Activated CD8-positive, alpha-beta T cell treated with anti-CD3 and anti-CD28 coated beads for 36 hours (primary cell): ENCODE data around the gene SRGAP1. TPM values are rescaled to one million over a fixed set of nuclear protein-coding genes. Genes with fewer than 3 reads are reported as not detected.

ENCODE experiments used
- ATAC-seq: fragments of 200-7000 bp; cut with Tn5 transposase; one replicate; pipeline ENCODE4 v1.10.0; 2021; ENCODE audit warnings: mild to moderate bottlenecking, moderate library complexity
- CTCF ChIA-PET: fragments of 350-600 bp; sonication (Branson Sonifier 250); formaldehyde crosslinking; loops from one replicate; lab custom pipeline; 2021; ENCODE audit warnings: antibody characterized with exemption; lab: Charles Lee
- POLR2A ChIA-PET: fragments of 350-600 bp; sonication (Branson Sonifier 250); formaldehyde crosslinking; loops from one replicate; lab custom pipeline; 2021; ENCODE audit warnings: antibody characterized with exemption; lab: Charles Lee
- DNase-seq: peaks from one replicate; pipeline ENCODE4 v3.0.0-alpha.2; 2020
- H3K27ac Mint-ChIP-seq: one replicate; pipeline ENCODE4 v1.8.0; 2021; ENCODE audit warnings: mild to moderate bottlenecking, mixed read lengths
- H3K27me3 Mint-ChIP-seq: one replicate; pipeline ENCODE4 v1.8.0; 2021; ENCODE audit warnings: mixed read lengths
- H3K36me3 Mint-ChIP-seq: one replicate; pipeline ENCODE4 v1.8.0; 2021; ENCODE audit warnings: low read depth, mixed read lengths
- H3K4me1 Mint-ChIP-seq: one replicate; pipeline ENCODE4 v1.8.0; 2021; ENCODE audit warnings: low read depth, mixed read lengths
- H3K4me3 Mint-ChIP-seq: one replicate; pipeline ENCODE4 v1.8.0; 2021; ENCODE audit warnings: mild to moderate bottlenecking, moderate library complexity, mixed read lengths
- H3K9me3 Mint-ChIP-seq: one replicate; pipeline ENCODE4 v1.8.0; 2021; ENCODE audit warnings: mixed read lengths
- intact Hi-C: fragments of 100-400 bp; cut with micrococcal nuclease; formaldehyde crosslinking; loops from one replicate; pipeline ENCODE4 v1.10.0; 2022
- total RNA-seq, 2 experiments: library from RNA; stranded (reverse); gene quantifications; one replicate each; pipeline ENCODE4 v1.2.3, GENCODE V29; 2021
- TF ChIP-seq, protein P1 (sequence below): fragments of 200-600 bp; IDR thresholded peaks from one replicate; pipeline ENCODE4 v1.8.0; 2022; ENCODE audit warnings: antibody characterized with exemption, mild to moderate bottlenecking

The SRGAP1 gene
- total RNA-seq, 2 experiments from 2014 or later: 0.02 to 0.07 TPM

DNA sequence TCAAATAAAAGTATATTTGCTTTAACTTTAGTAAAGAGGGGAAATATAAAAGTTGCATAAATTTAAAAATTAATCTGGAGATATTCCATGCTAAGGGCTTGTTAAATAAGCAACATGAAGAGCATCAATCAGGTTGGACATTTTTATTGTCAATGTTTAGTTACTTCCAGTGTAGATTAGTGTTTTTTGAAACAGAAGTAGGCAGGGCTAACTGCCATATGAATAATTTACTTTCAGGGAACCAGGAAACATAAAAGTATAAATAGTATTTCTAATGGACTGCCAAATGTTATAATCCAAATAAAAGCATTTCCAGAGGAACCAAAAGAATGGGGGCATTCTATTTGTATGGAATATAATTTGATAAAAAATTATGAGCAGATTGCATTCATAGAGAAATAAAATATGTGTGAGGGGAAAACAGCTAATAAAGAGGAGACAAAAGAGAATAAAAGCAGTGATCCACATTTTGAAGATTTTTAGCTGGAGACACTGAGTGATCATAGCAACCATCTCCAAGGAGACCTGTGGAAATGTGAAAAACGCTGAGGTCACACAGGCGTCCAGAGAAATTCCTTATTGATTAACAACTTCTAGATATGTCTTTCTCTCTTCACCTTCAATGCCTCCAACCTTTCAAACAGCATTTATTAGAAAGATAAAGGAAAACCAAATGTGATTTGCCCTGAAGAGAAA, 70.8 kb downstream of the SRGAP1 start:
- no peak overlapping the region for H3K4me3 Mint-ChIP-seq
- POLR2A ChIA-PET: no interaction called here
- H3K4me1 Mint-ChIP-seq: no peaks in the 10 kb centered on the region
- no peaks in the 10 kb centered on the region for H3K36me3 Mint-ChIP-seq
- CTCF ChIA-PET: no interaction called here
- TF ChIP-seq, protein P1, sequence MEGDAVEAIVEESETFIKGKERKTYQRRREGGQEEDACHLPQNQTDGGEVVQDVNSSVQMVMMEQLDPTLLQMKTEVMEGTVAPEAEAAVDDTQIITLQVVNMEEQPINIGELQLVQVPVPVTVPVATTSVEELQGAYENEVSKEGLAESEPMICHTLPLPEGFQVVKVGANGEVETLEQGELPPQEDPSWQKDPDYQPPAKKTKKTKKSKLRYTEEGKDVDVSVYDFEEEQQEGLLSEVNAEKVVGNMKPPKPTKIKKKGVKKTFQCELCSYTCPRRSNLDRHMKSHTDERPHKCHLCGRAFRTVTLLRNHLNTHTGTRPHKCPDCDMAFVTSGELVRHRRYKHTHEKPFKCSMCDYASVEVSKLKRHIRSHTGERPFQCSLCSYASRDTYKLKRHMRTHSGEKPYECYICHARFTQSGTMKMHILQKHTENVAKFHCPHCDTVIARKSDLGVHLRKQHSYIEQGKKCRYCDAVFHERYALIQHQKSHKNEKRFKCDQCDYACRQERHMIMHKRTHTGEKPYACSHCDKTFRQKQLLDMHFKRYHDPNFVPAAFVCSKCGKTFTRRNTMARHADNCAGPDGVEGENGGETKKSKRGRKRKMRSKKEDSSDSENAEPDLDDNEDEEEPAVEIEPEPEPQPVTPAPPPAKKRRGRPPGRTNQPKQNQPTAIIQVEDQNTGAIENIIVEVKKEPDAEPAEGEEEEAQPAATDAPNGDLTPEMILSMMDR: no peak
- peaks cover 1% of the 10 kb centered on the region for H3K27me3 Mint-ChIP-seq
- no peaks in the 10 kb centered on the region for H3K9me3 Mint-ChIP-seq
- DNase-seq (no peak), ATAC-seq (no peak)
- intact Hi-C loops: no loop called here
- no peak overlapping the region for H3K27ac Mint-ChIP-seq

DNA sequence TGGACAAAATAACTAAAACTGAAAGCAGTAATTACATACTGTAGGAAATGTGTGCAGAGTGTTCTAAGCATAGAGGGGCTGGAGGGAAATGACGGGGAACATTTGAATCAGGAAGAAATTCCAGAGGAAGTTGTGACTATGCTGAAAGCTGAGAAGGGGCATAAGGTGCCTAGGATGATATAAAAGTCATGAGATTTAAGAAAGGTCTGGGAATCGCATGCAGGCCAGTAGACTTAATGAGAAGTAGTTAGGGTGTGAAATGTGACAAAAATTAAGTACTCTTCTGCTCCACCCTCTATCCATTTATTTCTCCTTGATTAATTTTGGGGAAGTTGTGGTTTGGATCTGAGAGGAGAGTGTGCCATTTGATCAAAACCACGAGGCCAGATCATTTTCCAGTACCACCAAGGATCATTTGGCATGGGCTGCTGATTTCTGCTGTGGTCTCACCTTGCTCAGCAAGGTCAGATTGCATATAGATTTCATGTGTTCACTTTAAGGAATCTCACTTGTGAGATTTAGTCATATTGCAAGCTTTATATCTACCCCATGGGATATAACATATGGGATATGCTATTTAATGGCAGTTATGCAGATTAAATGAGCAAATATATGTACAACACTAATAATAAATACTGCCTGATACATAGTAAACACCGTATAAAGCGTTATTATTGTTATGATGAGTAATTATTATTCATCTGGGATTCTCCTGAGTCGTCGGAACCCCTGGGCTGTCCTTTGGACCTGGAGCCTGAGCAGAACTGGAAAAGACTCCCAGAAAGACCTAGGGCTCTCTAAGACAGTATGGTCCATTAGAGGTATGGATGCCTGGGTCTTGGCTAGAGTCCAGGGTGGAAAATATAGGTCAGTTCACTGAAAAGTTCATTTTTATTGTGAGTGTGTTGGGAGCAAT, 72.3 kb downstream of the SRGAP1 start:
- DNase-seq (no peak), ATAC-seq (no peak)
- Mint-ChIP-seq H3K4me3 (no peak overlapping the region), H3K4me1 (no peaks in the 10 kb centered on the region), H3K27me3 (peaks cover 7% of the 10 kb centered on the region), H3K27ac (no peak overlapping the region), H3K9me3 (no peaks in the 10 kb centered on the region), H3K36me3 (no peaks in the 10 kb centered on the region)
- CTCF ChIA-PET: no interaction called here
- POLR2A ChIA-PET: no interaction called here
- intact Hi-C loops: no loop called here
- TF ChIP-seq, protein P1: no peak

DNA sequence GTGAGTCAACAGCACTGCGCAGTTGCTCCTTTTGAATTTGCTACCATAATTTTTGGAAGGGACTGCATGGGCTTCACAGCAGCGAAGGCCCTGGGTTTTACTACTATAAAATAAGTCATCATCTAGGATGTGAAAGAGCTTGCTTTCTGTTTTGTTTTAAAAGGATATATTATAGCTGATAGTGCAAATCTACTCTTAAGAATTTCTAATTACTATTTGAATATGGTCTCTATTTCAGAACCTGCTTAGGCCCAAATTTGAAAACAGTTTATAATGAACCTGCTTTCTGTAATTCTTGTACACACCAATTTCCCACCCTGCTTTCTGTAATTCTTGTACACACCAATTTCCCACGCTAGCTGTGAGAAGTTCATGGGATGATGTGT, 73.0 kb downstream of the SRGAP1 start:
- intact Hi-C loops: no loop called here
- H3K27me3 Mint-ChIP-seq: peaks cover 7% of the 10 kb centered on the region
- no peak for DNase-seq
- H3K36me3 Mint-ChIP-seq: no peaks in the 10 kb centered on the region
- H3K27ac Mint-ChIP-seq: no peak overlapping the region
- TF ChIP-seq, protein P1: no peak
- H3K4me1 Mint-ChIP-seq: no peaks in the 10 kb centered on the region
- CTCF ChIA-PET: no interaction called here
- H3K4me3 Mint-ChIP-seq: no peak overlapping the region
- H3K9me3 Mint-ChIP-seq: no peaks in the 10 kb centered on the region
- POLR2A ChIA-PET: no interaction called here
- no peak for ATAC-seq

DNA sequence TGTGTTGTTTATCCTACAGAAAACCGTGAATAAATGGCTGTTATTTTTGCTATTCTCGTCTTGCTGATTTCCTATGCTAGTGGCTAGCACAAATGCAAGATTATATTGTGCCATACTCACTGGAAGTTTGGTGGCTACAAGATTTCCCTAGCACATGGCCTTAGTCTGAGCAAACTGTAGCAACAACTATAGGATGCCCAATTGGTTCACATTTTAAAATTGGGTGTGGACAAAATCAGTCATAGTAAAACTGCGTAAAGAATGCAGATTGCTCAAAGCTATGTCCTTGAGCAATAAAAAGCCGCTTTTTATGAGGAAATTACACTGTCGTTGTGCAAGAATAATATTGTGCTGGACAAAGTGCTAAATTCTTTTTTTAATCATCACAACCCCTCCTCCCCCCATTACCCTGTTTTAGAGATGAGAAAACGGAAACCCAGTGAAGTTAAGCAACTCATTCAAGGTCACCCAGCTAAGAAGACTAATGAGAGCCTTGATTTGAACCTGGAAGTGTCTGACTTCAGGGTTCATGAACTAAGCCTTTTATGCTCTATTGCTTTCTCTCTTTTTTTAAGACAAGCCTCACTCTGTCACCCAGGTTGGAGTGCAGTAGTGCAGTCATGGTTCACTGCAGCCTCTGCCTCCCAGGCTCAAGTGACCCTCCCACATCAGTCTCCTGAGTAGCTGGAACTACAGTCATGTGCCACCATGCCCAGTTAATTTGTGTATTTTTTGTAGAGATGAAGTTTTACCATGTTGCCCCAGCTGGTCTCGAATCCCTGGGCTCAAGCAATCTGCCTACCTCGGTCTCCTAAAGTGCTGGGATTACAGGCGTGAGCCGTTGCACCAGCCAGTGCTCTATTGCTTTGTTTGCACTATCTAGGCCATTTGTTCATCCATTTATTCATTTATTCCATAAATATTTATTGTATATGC, 73.6 kb downstream of the SRGAP1 start:
- TF ChIP-seq, protein P1: no peak
- POLR2A ChIA-PET: interaction anchor here (0.6 kb wide), 1 partner anchor 61 kb away, joined by 4 read pairs; no protein-coding TSS in a partner anchor
- DNase-seq (no peak), ATAC-seq (no peak)
- intact Hi-C loops: no loop called here
- Mint-ChIP-seq H3K4me3 (no peak overlapping the region), H3K27me3 (peaks cover 7% of the 10 kb centered on the region), H3K9me3 (no peaks in the 10 kb centered on the region), H3K27ac (no peak overlapping the region), H3K4me1 (no peaks in the 10 kb centered on the region), H3K36me3 (no peaks in the 10 kb centered on the region)
- CTCF ChIA-PET: no interaction called here
